Endometrial microvascular endothelial cells (primary cell): Measurements from ENCODE around the gene CWH43. TPM values are rescaled to one million over a fixed set of nuclear protein-coding genes. Genes with fewer than 3 reads are reported as not detected.
"Not testable (repeated sequence)": the region's sequence is repeated elsewhere in the genome, so short reads cannot be mapped to it uniquely, and the experiment has no call there.

Source experiments
- in situ Hi-C: cut with HindIII; loops from 2 replicates; pipeline ENCODE4 v1.10.0; 2017; ENCODE audit warnings: low sequenced_read_pairs, low pct_unique_long_range_greater_than_20kb; ENCODE audit errors: inconsistent ontology term
- total RNA-seq: library from RNA; depleted of rRNA; stranded (reverse); fragments of >200 nt; gene quantifications from one replicate; pipeline ENCODE4 v1.2.3, GENCODE V29; 2015; ENCODE audit errors: inconsistent ontology term

Gene CWH43
- total RNA-seq, 1 donor from 2014 or later = not detected

GRCh38 chr4:48970471-48970921 is 15.6 kb upstream of the CWH43 start:
- in situ Hi-C loops = no loop called here

- in situ Hi-C loops = no loop called here
Observed at GRCh38 chr4:48974979-48975640, 11.0 kb upstream of the CWH43 start.

- in situ Hi-C loops = no loop called here
Observed at GRCh38 chr4:48976041-48976440, 10.0 kb upstream of the CWH43 start.

GRCh38 chr4:48979914-48980579 is 6.0 kb upstream of the CWH43 start:
- in situ Hi-C loops = no loop called here

GRCh38 chr4:48984005-48984404 is 2.1 kb upstream of the CWH43 start:
- in situ Hi-C loops = not testable (repeated sequence)

GRCh38 chr4:48985602-48985975 is 486 bp upstream of the CWH43 start:
- in situ Hi-C loops = no loop called here

- in situ Hi-C loops = no loop called here
Observed at GRCh38 chr4:48986654-48987164, 634 bp downstream of the CWH43 start.

GRCh38 chr4:48989461-48990203 is 3.6 kb downstream of the CWH43 start:
- in situ Hi-C loops = no loop called here

- in situ Hi-C loops = no loop called here
Observed at GRCh38 chr4:48991357-48991756, 5.3 kb downstream of the CWH43 start.

GRCh38 chr4:48997962-48998361 is 11.9 kb downstream of the CWH43 start:
- in situ Hi-C loops = no loop called here

GRCh38 chr4:48998440-48998839 is 12.4 kb downstream of the CWH43 start:
- in situ Hi-C loops = no loop called here

- in situ Hi-C loops = no loop called here
Observed at GRCh38 chr4:49000806-49001205, 14.7 kb downstream of the CWH43 start.

- in situ Hi-C loops = no loop called here
Observed at GRCh38 chr4:49002931-49003330, 16.9 kb downstream of the CWH43 start.

GRCh38 chr4:49018718-49019295 is 32.7 kb downstream of the CWH43 start:
- in situ Hi-C loops = no loop called here

GRCh38 chr4:49032440-49033161 is 46.5 kb downstream of the CWH43 start:
- in situ Hi-C loops = no loop called here

- in situ Hi-C loops = no loop called here
Observed at GRCh38 chr4:49036528-49036927, 50.5 kb downstream of the CWH43 start.

- in situ Hi-C loops = no loop called here
Observed at GRCh38 chr4:49044270-49044669, 58.2 kb downstream of the CWH43 start.

- in situ Hi-C loops = no loop called here
Observed at GRCh38 chr4:49058306-49058705, 72.2 kb downstream of the CWH43 start.

- in situ Hi-C loops = no loop called here
Observed at GRCh38 chr4:49063670-49064069, 77.6 kb downstream of the CWH43 start.
